CMK (cell line): ENCODE data around the gene OR6M1.

Source experiments
- DNase-seq: peaks from one replicate; pipeline ENCODE4 v3.0.0-alpha.2; 2010; ENCODE audit warnings: low read depth

OR6M1 gene

DNA sequence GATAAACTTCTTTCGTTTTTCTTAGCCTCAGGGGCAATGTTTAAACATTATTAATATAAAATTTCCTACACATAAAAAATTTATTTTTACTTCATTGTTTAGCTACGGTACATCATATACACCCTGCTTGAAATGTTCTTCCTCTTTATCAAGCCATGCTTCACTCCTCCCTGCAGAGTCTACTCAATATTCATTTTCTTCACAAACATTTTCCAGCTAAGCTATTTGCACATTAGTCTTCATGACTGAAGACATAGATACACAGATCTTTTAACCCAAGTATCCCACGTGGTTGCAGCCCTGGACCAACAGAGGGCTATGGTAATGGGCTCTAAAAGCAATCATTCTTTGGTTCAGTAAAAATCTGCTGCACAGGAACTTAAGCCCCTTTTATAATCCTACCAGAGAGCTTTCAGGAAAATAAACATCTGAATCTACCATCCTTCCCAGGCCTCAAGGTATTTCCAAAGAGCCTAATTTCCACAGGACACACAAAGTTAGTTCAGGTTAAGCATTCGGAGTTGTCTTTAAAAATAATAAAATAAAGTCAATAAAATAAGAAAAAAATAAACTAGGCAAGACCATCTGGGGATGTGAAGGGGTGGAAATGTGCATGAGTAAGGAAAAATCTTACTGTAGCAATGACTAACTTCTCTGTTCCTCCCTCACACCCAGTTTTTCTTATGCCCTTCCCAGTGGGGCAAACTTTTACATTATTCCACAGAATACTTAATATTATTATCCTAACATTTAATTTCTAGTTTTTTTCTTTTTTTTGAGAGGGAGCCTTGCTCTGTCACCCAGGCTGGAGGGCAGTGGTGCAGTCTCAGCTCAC lies 30.2 kb downstream of the OR6M1 start:
- DNase-seq: no peak

DNA sequence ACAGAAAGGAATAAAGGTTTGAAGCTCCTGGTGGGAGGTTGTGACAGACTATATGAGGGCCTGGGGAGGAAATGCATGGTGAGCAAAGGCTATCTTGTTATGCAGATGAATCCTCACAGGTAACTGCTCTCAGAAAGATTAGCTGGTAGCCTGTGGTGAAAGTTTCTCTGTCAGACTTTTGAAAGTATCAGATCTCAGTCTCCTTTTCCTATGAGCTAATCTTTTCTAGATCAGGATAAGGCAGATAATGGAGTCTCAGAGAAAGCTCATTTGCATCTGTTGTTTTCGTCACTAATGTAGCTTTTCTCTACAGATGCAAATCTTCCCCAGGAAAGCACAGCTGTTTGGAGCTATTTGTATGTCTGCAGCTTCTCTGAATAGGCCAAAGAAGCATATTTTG lies 30.9 kb downstream of the OR6M1 start:
- no peak for DNase-seq

GRCh38 chr11:123773959-123774358 lies 32.2 kb downstream of the OR6M1 start:
- DNase-seq: no peak

DNA sequence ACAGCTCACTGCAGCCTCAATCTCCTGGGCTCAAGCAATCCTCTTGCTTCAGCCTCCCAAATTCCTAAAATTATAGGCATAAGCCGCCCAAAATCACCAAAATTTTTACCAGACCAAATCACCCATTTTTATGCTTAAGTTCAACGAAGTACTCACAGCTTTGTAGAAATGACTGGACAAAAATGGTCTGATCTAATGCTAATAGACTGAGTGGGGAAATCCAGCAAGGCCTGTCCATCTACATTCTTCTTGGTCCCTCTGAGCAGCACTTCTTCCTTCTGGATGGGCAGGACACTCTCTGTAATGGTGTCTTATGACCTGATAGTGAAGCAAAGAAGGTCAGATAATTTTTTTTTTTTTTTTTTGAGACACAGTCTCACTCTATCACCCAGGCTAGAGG lies 33.1 kb downstream of the OR6M1 start:
- DNase-seq: no peak

GRCh38 chr11:123771664-123772063 lies 34.5 kb downstream of the OR6M1 start:
- no peak for DNase-seq

GRCh38 chr11:123770712-123771111 lies 35.4 kb downstream of the OR6M1 start:
- no peak for DNase-seq

- DNase-seq: no peak
These were observed 40.5 kb downstream of the OR6M1 start for GRCh38 chr11:123765601-123766000.

DNA sequence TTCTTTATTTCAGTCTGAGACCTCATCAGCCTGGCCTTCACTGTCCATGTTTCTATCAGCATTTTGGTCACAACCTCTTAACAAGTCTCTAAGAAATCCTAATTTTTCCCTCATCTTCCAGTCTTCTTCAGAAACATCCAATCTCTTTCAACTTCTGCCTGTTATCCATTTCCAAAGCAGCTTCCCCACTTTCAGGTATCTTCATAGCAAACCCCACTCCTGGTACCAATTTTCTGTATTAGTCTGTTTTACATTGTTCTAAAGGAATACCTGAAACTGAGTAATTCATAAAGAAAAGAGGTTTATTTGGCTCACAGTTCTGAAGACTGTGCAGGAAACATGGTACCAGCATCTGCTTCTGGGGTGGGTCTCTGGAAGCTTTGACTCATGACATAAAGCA lies 43.7 kb downstream of the OR6M1 start:
- DNase-seq: no peak

GRCh38 chr11:123760894-123761293 lies 45.3 kb downstream of the OR6M1 start:
- no peak for DNase-seq

- no peak for DNase-seq
These were observed 48.2 kb downstream of the OR6M1 start for GRCh38 chr11:123757976-123758375.

GRCh38 chr11:123755813-123756212 lies 50.3 kb downstream of the OR6M1 start:
- DNase-seq: no peak
